SK-N-MC (cell line): ENCODE results near the gene SNX17.
"Not testable (repeated sequence)": the region's sequence is repeated elsewhere in the genome, so short reads cannot be mapped to it uniquely, and the experiment has no call there.

Experiments
- DNase-seq: peaks from one replicate; pipeline ENCODE4 v3.0.0-alpha.2; 2011; ENCODE audit warnings: low read depth, low spot score
- H3K27ac ChIP-seq: fragments of 200-600 bp; sonication (generic); 2 replicates; pipeline ENCODE4 v1.5.1; 2016; ENCODE audit warnings: mixed run types
- H3K36me3 ChIP-seq: fragments of 200-600 bp; sonication (generic); 2 replicates; pipeline ENCODE4 v1.6.1; 2017; ENCODE audit warnings: antibody characterized with exemption, low read length, mixed read lengths; ENCODE audit not compliant: insufficient read depth
- H3K4me3 ChIP-seq: fragments of 200-600 bp; sonication (generic); 2 replicates; pipeline ENCODE4 v1.5.1; 2016
- H3K9ac ChIP-seq: fragments of 200-600 bp; sonication (generic); 2 replicates; pipeline ENCODE4 v1.8.0; 2017; ENCODE audit warnings: mixed run types, mixed read lengths; ENCODE audit not compliant: insufficient read length
- H3K9me3 ChIP-seq: fragments of 200-600 bp; sonication (generic); 2 replicates; pipeline ENCODE4 v1.6.1; 2017; ENCODE audit warnings: low read depth, mild to moderate bottlenecking, antibody characterized with exemption, low read length, moderate library complexity, mixed read lengths
- EZH2 ChIP-seq: fragments of 200-600 bp; sonication (generic); IDR thresholded peaks from one replicate; pipeline ENCODE4 v1.6.1; 2017; ENCODE audit warnings: antibody characterized with exemption
- FOXP2 ChIP-seq: optimal IDR thresholded peaks from 2 replicates; pipeline ENCODE3; 2011; ENCODE audit warnings: mild to moderate bottlenecking, moderate library complexity; ENCODE audit not compliant: insufficient read depth; ENCODE audit errors: extremely low read length, control extremely low read depth
- POLR2AphosphoS5 ChIP-seq: IDR thresholded peaks from 2 replicates; pipeline ENCODE4 v1.6.1; 2012; ENCODE audit warnings: mild to moderate bottlenecking, low read depth, low read length, borderline replicate concordance

The SNX17 gene

DNA sequence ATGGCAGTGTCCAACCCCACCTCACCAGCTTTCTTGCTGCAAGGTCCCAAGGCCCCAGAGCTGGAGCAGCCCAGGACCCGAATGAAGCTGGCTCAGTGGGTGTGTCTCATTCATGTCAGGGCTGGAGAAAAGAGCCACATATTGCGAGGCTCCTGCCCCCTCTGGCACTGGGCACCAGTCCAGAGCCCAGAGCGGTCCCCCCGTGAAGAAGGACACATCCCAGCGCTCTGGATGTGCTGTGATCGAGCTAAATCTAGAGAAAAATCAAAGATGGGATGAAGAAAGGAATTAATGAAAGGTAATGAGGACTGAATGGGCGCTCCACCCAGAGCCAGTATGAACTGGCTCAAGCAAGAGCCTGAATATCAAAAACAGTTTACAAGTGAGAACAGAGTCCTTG, 34.2 kb upstream of the SNX17 start:
- Histone ChIP-seq H3K36me3 (peaks cover 67% of the 10 kb centered on the region), H3K4me3 (no peak overlapping the region), H3K27ac (no peak overlapping the region), H3K9ac (no peak overlapping the region), H3K9me3 (no peaks in the 10 kb centered on the region)
- no peak for DNase-seq
- TF ChIP-seq FOXP2 (no peak), EZH2 (no peak), POLR2AphosphoS5 (no peak)

DNA sequence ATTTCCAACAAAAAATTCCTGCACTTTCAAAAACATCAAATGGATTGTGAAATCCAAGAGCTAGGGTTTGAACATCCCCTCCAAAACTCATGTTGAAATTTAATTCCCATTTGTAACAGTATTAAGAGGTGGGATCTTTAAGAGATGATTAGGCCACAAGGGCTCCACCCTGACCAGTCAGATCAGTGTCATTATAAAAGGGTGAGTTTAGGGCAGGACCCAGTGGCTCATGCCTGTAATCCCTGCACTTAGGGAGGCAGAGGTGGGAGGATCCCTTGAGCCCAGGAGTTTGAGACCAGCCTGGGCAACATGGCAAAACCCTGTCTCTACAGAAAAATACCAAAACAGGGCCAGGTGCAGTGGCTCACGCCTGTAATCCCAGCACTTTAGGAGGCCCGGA, 22.8 kb upstream of the SNX17 start:
- DNase-seq, result no peak
- peaks cover 13% of the 10 kb centered on the region for H3K36me3 ChIP-seq
- no peak overlapping the region for H3K9ac ChIP-seq
- no peak overlapping the region for H3K4me3 ChIP-seq
- no peak for TF ChIP-seq POLR2AphosphoS5
- no peak for TF ChIP-seq FOXP2
- TF ChIP-seq EZH2, result no peak
- H3K27ac ChIP-seq, result no peak overlapping the region
- H3K9me3 ChIP-seq, result no peaks in the 10 kb centered on the region

DNA sequence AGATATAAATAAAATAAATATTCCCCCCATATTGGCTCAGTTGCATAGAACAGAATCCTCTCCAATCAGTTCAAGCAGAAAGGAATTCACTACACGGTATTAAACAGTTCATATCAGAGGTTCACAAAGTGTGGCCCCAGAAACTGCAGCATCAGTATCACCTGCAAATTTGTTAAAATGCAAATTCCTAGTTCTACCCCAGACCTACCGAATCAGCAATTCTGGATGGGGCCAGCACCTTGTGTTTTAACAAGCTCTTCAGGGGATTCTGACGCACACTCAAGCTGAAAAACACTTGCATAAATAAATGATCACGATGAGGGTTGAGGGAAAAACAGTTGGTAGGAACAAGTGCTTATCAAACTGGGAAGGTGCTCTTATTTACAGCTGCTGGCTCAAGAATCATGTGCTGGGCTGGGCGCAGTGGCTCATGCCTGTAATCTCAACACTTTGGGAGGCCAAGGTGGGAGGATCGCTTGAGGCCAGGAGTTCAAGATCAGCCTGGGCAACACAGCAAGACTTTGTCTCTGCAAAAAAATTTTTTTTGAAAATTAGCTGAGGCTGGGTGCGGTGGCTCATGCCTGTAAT, 20.2 kb upstream of the SNX17 start:
- DNase-seq, result no peak
- H3K27ac ChIP-seq, result no peak overlapping the region
- H3K9ac ChIP-seq, result no peak overlapping the region
- H3K9me3 ChIP-seq, result no peaks in the 10 kb centered on the region
- TF ChIP-seq POLR2AphosphoS5 (no peak), EZH2 (no peak), FOXP2 (no peak)
- H3K36me3 ChIP-seq, result peaks cover 4% of the 10 kb centered on the region
- no peak overlapping the region for H3K4me3 ChIP-seq

DNA sequence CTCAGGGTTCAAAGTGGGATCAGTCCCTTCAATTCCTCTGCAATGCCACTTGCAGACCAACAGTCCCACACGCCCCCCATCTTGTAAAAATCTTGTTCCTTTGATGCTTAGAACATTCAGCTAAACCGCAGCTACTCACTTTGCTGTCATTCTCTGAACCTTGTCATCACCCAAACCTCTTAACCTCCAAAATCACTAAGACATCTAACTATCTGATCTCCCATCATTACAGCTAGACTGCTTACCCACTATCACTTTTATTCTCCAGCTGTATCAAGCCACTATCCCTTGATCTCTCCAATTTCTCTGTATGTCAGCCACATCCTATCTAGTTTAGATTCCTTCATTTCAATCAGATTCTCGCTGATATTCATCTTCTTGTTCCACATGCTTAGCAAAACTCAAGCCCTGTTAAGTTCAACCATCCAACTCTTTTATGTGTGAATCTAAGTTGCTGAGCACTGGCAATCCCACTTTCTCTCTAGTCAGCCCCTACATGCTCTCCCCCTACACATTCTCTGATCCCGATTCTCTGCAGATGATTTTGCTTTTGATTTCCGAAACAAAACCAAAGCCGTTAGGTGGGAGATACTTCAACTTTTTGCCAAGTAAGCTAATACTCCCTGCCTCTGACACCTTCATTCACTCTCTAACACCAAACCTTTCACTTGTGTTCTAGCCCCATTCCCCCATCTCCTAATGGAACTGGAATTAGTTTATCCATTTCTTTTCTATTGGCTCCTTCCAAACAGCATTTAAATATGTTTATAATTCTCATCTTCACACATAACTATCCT, 18.4 kb upstream of the SNX17 start:
- H3K4me3 ChIP-seq, result no peak overlapping the region
- H3K9me3 ChIP-seq, result no peaks in the 10 kb centered on the region
- no peak for TF ChIP-seq POLR2AphosphoS5
- no peak for TF ChIP-seq FOXP2
- peaks cover 4% of the 10 kb centered on the region for H3K36me3 ChIP-seq
- no peak for DNase-seq
- H3K27ac ChIP-seq, result no peak overlapping the region; the same call in 1 of the 2 replicates
- no peak overlapping the region for H3K9ac ChIP-seq

DNA sequence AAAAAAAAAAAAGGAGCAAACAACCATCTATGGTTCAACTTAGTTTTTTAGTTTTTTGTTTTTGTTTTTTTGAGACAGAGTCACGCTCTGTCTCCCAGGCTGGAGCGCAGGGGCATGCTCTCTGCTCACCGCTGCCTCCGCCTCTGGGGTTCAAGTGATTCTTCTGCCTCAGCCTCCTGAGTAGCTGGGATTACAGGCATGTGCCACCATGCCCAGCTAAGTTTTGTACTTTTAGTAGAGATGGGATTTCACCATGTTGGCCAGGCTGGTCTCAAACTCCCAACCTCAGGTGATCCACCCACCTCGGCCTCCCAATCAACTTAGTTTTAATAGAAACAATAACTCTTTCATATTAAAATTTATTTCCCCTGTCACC, 17.0 kb upstream of the SNX17 start:
- H3K27ac ChIP-seq, H3K9me3 ChIP-seq, H3K9ac ChIP-seq, H3K4me3 ChIP-seq, DNase-seq, H3K36me3 ChIP-seq: not testable (repeated sequence)

DNA sequence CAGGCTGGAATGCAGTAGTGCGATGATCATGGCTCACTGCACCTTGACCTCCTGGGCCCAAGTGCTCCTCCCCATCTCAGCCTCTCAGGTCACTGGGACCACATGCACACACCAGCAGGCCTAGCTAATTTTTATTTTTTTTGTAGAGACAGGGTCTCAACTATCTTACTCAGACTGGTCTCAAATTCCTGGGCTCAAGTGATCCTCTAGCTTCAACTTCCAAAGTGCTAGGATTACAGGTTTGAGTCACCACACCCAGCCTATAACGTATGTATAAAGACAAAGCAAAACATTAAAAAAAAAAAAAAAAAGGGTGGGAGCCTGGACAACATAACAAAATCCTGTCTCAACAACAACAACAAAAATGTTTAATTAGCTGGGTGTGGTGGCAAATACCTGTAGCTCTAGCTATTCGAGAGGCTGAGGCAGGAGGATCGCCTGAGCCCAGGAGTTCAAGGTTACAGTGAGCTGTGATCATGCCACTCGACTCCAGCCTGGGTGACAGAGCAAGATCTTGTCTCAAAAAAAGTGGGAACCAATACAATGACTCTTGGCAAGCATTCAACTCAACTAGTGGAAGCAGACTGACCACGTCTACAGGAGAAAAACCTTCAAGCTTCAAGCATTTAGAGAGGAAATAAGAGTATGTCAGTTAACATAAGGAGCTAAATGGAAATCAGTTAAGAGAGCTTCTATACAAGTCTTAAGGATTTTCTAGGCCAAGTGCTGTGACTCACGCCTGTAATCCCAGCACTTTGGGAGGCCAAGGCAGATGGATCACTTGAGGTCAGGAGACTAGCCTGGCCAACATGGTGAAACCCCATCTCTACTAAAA, 16.4 kb upstream of the SNX17 start:
- Histone ChIP-seq H3K27ac (no peak overlapping the region), H3K36me3 (peaks cover 10% of the 10 kb centered on the region), H3K9ac (no peak overlapping the region), H3K9me3 (no peaks in the 10 kb centered on the region), H3K4me3 (no peak overlapping the region)
- DNase-seq, result no peak
- no peak for TF ChIP-seq EZH2
- TF ChIP-seq FOXP2, result no peak
- TF ChIP-seq POLR2AphosphoS5, result no peak

DNA sequence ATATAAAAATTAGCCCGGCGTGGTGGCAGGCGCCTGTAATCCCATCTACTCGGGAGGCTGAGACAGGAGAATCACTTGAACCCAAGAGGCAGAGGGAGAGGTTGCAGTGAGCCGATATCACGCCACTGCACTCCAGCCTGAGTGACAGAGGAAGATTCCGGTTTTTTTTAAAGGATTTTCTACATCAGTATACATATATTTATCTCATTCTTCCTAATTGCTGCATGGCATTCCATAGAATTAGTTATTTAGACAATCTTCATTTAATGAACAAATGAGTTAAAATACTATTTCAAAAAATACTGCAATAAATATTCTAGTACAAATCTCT, 15.9 kb upstream of the SNX17 start:
- Histone ChIP-seq H3K36me3 (peaks cover 10% of the 10 kb centered on the region), H3K9me3 (no peaks in the 10 kb centered on the region), H3K9ac (no peak overlapping the region), H3K27ac (no peak overlapping the region), H3K4me3 (no peak overlapping the region)
- no peak for DNase-seq
- TF ChIP-seq POLR2AphosphoS5 (no peak), FOXP2 (no peak), EZH2 (no peak)

DNA sequence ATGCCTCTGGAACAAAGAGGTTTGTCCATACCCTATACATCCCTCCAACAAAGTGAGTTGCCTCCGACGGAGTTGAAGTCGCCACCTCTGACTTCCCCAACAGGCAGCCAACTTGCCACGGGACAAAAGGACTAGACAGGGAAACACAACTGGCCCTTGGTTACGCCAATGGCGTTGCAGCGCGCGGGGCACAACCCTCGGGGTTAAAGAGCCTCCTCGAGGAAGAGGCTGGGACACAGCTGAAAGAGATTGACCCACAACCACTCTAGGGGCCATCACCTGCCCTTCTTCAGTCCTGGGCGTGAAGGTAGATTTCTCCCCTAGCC, 14.4 kb upstream of the SNX17 start:
- DNase-seq, result no peak
- Histone ChIP-seq H3K9ac (peak overlapping the region; percentile 99), H3K36me3 (peaks cover 5% of the 10 kb centered on the region; the same call in 1 of the 2 replicates), H3K4me3 (peak overlapping the region; percentile 99), H3K27ac (peak overlapping the region; percentile 97), H3K9me3 (no peaks in the 10 kb centered on the region)
- no peak for TF ChIP-seq POLR2AphosphoS5
- no peak for TF ChIP-seq FOXP2
- TF ChIP-seq EZH2, result no peak
